ENCODE data around the gene MRPL24. TPM values are rescaled to one million over a fixed set of nuclear protein-coding genes. Genes with fewer than 3 reads are reported as not detected.

The MRPL24 gene
- total and polyA plus RNA-seq, 2 of the 13 experiments (the other 11 are each of a cell fraction or from before 2014, with no cell fraction given), result 38.1 to 42.9 TPM

DNA sequence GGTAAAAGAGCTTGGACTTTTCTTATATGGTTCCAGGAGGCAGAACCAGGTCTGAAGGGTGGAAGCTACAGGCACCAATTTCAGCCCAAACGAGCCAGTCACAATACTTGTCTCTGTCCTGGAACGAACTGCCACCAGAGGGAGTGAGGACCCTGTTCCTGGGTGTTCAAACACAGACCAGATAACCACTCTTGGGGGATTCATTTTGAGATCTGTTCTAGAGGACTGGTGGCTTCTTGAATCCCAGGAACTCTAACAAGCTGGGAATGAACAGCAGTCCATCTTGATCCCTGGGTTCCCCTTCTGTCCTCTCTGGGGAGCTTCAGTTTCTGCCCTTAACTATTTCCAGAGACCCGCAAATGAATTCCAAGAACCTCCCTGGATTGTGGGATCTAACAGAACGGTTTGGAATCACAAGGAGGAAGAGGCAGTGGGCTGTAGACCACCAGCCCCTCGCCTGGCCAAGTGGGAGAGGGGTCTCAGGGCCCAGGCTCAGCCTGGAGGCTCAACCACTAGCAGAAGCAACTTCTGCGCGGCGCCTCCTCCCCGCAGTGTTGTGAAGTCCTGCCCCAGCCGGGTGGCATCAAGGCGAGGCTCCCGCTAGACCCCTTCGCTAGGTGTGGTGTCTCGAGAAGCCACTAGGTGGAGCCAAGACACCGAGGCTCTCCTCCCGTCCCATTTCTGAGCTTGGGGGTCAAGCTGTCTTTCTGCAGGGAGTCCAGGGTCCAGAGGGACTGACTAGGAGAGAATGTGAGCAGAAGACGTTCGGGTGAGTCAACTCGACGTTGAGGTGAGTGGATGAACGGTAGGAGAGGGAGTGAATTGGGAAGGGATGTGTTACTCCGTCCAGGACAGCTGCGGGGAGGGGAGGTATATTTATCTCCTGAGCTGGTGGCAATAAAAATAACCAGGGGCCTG lies 51.6 kb downstream of the MRPL24 start (continued):
- no peak for TF ChIP-seq NFIB (CRISPR knock-in tag; IDR thresholded peaks at IDR 0.05; ENCODE audit: borderline replicate concordance)
- no peak for TF ChIP-seq ZFP1 (CRISPR knock-in tag; IDR thresholded peaks at IDR 0.05)
- TF ChIP-seq, protein P1, sequence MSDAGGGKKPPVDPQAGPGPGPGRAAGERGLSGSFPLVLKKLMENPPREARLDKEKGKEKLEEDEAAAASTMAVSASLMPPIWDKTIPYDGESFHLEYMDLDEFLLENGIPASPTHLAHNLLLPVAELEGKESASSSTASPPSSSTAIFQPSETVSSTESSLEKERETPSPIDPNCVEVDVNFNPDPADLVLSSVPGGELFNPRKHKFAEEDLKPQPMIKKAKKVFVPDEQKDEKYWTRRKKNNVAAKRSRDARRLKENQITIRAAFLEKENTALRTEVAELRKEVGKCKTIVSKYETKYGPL (CRISPR knock-in tag; IDR thresholded peaks at IDR 0.05), result no peak
- no peak for TF ChIP-seq TP53 (CRISPR knock-in tag; conservative IDR thresholded peaks at IDR 0.05)
- TF ChIP-seq HOXD1 (CRISPR knock-in tag; IDR thresholded peaks at IDR 0.05), result no peak
- TF ChIP-seq ZNF674 (CRISPR knock-in tag; IDR thresholded peaks at IDR 0.05; ENCODE audit: low read depth), result no peak
- no peak for TF ChIP-seq PAX8 (CRISPR knock-in tag; IDR thresholded peaks at IDR 0.05; ENCODE audit: borderline replicate concordance)
- TF ChIP-seq, protein P2, sequence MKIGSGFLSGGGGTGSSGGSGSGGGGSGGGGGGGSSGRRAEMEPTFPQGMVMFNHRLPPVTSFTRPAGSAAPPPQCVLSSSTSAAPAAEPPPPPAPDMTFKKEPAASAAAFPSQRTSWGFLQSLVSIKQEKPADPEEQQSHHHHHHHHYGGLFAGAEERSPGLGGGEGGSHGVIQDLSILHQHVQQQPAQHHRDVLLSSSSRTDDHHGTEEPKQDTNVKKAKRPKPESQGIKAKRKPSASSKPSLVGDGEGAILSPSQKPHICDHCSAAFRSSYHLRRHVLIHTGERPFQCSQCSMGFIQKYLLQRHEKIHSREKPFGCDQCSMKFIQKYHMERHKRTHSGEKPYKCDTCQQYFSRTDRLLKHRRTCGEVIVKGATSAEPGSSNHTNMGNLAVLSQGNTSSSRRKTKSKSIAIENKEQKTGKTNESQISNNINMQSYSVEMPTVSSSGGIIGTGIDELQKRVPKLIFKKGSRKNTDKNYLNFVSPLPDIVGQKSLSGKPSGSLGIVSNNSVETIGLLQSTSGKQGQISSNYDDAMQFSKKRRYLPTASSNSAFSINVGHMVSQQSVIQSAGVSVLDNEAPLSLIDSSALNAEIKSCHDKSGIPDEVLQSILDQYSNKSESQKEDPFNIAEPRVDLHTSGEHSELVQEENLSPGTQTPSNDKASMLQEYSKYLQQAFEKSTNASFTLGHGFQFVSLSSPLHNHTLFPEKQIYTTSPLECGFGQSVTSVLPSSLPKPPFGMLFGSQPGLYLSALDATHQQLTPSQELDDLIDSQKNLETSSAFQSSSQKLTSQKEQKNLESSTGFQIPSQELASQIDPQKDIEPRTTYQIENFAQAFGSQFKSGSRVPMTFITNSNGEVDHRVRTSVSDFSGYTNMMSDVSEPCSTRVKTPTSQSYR (CRISPR knock-in tag; IDR thresholded peaks at IDR 0.05; ENCODE audit: borderline replicate concordance), result no peak
- no peak for TF ChIP-seq REL (CRISPR knock-in tag; conservative IDR thresholded peaks at IDR 0.05)
- TF ChIP-seq, protein P3, sequence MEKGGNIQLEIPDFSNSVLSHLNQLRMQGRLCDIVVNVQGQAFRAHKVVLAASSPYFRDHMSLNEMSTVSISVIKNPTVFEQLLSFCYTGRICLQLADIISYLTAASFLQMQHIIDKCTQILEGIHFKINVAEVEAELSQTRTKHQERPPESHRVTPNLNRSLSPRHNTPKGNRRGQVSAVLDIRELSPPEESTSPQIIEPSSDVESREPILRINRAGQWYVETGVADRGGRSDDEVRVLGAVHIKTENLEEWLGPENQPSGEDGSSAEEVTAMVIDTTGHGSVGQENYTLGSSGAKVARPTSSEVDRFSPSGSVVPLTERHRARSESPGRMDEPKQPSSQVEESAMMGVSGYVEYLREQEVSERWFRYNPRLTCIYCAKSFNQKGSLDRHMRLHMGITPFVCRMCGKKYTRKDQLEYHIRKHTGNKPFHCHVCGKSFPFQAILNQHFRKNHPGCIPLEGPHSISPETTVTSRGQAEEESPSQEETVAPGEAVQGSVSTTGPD (CRISPR knock-in tag; IDR thresholded peaks at IDR 0.05), result no peak
- no peak for TF ChIP-seq NR2F2 (IDR thresholded peaks at IDR 0.05; ENCODE audit: borderline replicate concordance, low read depth)
- TF ChIP-seq GZF1 (CRISPR knock-in tag; IDR thresholded peaks at IDR 0.05), result no peak
- no peak for TF ChIP-seq EED (CRISPR knock-in tag; IDR thresholded peaks at IDR 0.05)
- no peak for TF ChIP-seq ZNF318 (CRISPR knock-in tag; IDR thresholded peaks at IDR 0.05)

Measured in HepG2 (cell line).